ENCODE results near the gene UBA7. TPM values are rescaled to one million over a fixed set of nuclear protein-coding genes. Genes with fewer than 3 reads are reported as not detected.

The UBA7 gene
- total RNA-seq, 5 donors from 2014 or later (not counting 1 experiment from before 2014, with no cell fraction given): 246 to 299 (median 293) TPM

GRCh38 chr3:49805897-49806701 is 7.7 kb downstream of the UBA7 start:
- ChIA-PET POLR2A (interaction anchor here (0.5 to 0.9 kb wide), 2 partner anchors 9 to 12 kb away, joined by 3 to 4 read pairs; no protein-coding TSS in a partner anchor), CTCF (interaction anchor here (1.2 to 1.7 kb wide), 2 partner anchors 33 kb away, joined by 5 read pairs; no protein-coding TSS in a partner anchor)
- DNase-seq: peak in 24 of 35 experiments; percentile 7 to 46 (median 30)
- H3K4me1 Mint-ChIP-seq: peaks cover 60 to 62% (median 61%) of the 10 kb centered on the region in 3 donors
- peaks cover 9% of the 10 kb centered on the region for H3K36me3 Mint-ChIP-seq
- H3K4me3 ChIP-seq (ENCODE audit: control insufficient read depth in 1 of 2, extremely low read depth in 1 of 2, low read length in 1 of 2): peak overlapping the region in 1 of 2 donors; percentile 11
- H3K27ac Mint-ChIP-seq: peak overlapping the region; percentile 81 to 89
- peaks cover 28 to 65% of the 10 kb centered on the region in 2 experiments for H3K4me1 ChIP-seq (ENCODE audit: control insufficient read depth in 1 of 2, extremely low read depth in 1 of 2, insufficient read depth in 2 of 2, low read length in 2 of 2)
- peak overlapping the region in 1 of 3 donors; percentile 62 for H3K4me3 Mint-ChIP-seq
- no peaks in the 10 kb centered on the region for H3K9me3 Mint-ChIP-seq
- peak overlapping the region; percentile 51 for H3K27ac ChIP-seq (ENCODE audit: low read length)
- no peaks in the 10 kb centered on the region for H3K9me3 ChIP-seq
- peaks cover 0 to 6% of the 10 kb centered on the region in 2 donors for H3K27me3 Mint-ChIP-seq
- H3K27me3 ChIP-seq (replicated peaks in 1 of 2; ENCODE audit: control insufficient read depth in 2 of 2, extremely low read depth in 1 of 2, insufficient read depth in 2 of 2, low read length in 1 of 2): peaks cover 0 to 4% of the 10 kb centered on the region in 2 experiments
- 45% methylated on average over 8 of the region's 11 CpGs for WGBS (ENCODE audit: insufficient coverage)
- peaks cover 0 to 33% of the 10 kb centered on the region in 2 donors for H3K36me3 ChIP-seq (ENCODE audit: control insufficient read depth in 2 of 2, extremely low read depth in 1 of 2, insufficient read depth in 1 of 2, low read length in 1 of 2)
- ATAC-seq (replicated peaks in 1 of 4): no peak

GRCh38 chr3:49805367-49805782 is 8.4 kb downstream of the UBA7 start:
- peak overlapping the region; percentile 51 for H3K27ac ChIP-seq (ENCODE audit: low read length)
- H3K36me3 ChIP-seq (ENCODE audit: control insufficient read depth in 2 of 2, extremely low read depth in 1 of 2, insufficient read depth in 1 of 2, low read length in 1 of 2): peaks cover 0 to 26% of the 10 kb centered on the region in 2 donors
- ATAC-seq (replicated peaks in 1 of 4): no peak
- Mint-ChIP-seq H3K27me3 (peaks cover 0 to 8% of the 10 kb centered on the region in 2 donors), H3K9me3 (no peaks in the 10 kb centered on the region), H3K4me3 (peak overlapping the region in 2 of 3 donors; percentile 15 to 62), H3K36me3 (peaks cover 6% of the 10 kb centered on the region), H3K4me1 (peaks cover 57 to 58% (median 58%) of the 10 kb centered on the region in 3 donors), H3K27ac (peak overlapping the region; percentile 81 to 89)
- H3K4me3 ChIP-seq (ENCODE audit: control insufficient read depth in 1 of 2, extremely low read depth in 1 of 2, low read length in 1 of 2): no peak overlapping the region
- CTCF ChIA-PET: interaction anchor here (0.6 to 1.7 kb wide), 4 partner anchors 33 to 127 kb away, joined by 3 to 12 read pairs (median 4); no protein-coding TSS in a partner anchor
- no peaks in the 10 kb centered on the region for H3K9me3 ChIP-seq
- POLR2A ChIA-PET: interaction anchor here in 1 of 2 donors (0.5 to 0.6 kb wide), 2 partner anchors 13 to 50 kb away, joined by 3 read pairs; no protein-coding TSS in a partner anchor
- DNase-seq: peak in 2 of 35 experiments; percentile 7 to 9
- peaks cover 28 to 63% of the 10 kb centered on the region in 2 experiments for H3K4me1 ChIP-seq (ENCODE audit: control insufficient read depth in 1 of 2, extremely low read depth in 1 of 2, insufficient read depth in 2 of 2, low read length in 2 of 2)
- H3K27me3 ChIP-seq (replicated peaks in 1 of 2; ENCODE audit: control insufficient read depth in 2 of 2, extremely low read depth in 1 of 2, insufficient read depth in 2 of 2, low read length in 1 of 2): peaks cover 0 to 4% of the 10 kb centered on the region in 2 experiments
- WGBS (ENCODE audit: insufficient coverage): 88% methylated on average over 1 of the region's 3 CpGs

DNA sequence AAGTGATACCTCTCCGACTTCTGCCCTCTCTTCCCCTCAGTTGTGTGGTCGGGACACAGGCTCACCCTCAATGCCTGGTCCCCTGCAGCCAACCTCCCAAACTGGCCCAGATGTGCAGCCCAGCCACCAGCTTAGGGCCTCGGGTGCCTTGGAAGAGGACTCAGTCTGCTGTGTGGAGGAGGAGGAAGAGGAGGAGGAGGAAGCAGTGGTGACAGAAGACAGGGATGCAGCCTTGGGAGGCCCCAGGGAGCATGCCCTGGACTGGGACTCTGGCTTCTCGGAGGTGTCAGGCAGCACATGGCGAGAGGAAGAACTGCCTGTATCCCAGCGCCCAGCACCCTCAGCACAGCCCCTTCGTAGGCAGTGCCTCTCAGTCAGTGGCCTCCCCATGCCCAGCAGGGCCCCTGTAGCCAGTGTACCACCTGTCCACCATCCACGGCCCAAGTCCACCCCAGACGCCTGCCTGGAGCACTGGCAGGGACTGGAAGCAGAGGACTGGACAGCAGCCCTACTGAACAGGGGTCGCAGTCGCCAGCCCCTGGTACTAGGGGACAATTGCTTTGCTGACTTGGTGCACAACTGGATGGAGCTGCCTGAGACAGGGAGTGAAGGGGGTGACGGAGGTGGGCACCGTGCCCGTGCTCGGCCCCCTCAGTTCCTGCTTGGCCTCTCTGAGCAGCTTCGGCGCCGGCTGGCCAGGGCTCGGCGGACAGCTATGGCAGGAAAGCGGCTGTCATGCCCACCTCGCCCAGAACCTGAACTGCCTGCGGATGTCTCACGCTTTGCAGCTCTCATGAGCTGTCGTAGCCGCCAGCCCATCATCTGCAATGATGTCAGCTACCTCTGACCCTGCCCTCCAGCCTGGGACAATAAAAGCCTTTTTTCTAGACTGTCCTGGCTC is 9.4 kb downstream of the UBA7 start:
- no peak for ATAC-seq (replicated peaks in 1 of 4)
- peak overlapping the region; percentile 51 for H3K27ac ChIP-seq (ENCODE audit: low read length)
- H3K4me1 Mint-ChIP-seq: peaks cover 52 to 54% (median 53%) of the 10 kb centered on the region in 3 donors
- WGBS (ENCODE audit: insufficient coverage): 81% methylated on average over 23 of the region's 26 CpGs
- H3K4me3 Mint-ChIP-seq: peak overlapping the region; percentile 86 to 89 (median 87)
- no peak for DNase-seq
- no peaks in the 10 kb centered on the region for H3K9me3 Mint-ChIP-seq
- peak overlapping the region; percentile 63 to 89 for H3K27ac Mint-ChIP-seq
- CTCF ChIA-PET: interaction anchor here (1.0 to 3.5 kb wide), 3 partner anchors 35 to 36 kb away, joined by 3 to 56 read pairs (median 5); no protein-coding TSS in a partner anchor
- H3K36me3 ChIP-seq (ENCODE audit: control insufficient read depth in 2 of 2, extremely low read depth in 1 of 2, insufficient read depth in 1 of 2, low read length in 1 of 2): peaks cover 0 to 16% of the 10 kb centered on the region in 2 donors
- H3K36me3 Mint-ChIP-seq: peaks cover under 1% of the 10 kb centered on the region
- POLR2A ChIA-PET: interaction anchor here in 1 of 2 donors (0.6 kb wide), 1 partner anchor 51 kb away, joined by 3 read pairs; no protein-coding TSS in a partner anchor
- H3K4me3 ChIP-seq (ENCODE audit: control insufficient read depth in 1 of 2, extremely low read depth in 1 of 2, low read length in 1 of 2): peak overlapping the region; percentile 79 to 98
- peaks cover 28 to 61% of the 10 kb centered on the region in 2 experiments for H3K4me1 ChIP-seq (ENCODE audit: control insufficient read depth in 1 of 2, extremely low read depth in 1 of 2, insufficient read depth in 2 of 2, low read length in 2 of 2)
- peaks cover 0 to 8% of the 10 kb centered on the region in 2 donors for H3K27me3 Mint-ChIP-seq
- H3K27me3 ChIP-seq (replicated peaks in 1 of 2; ENCODE audit: control insufficient read depth in 2 of 2, extremely low read depth in 1 of 2, insufficient read depth in 2 of 2, low read length in 1 of 2): peaks cover 0 to 4% of the 10 kb centered on the region in 2 experiments
- no peaks in the 10 kb centered on the region for H3K9me3 ChIP-seq

DNA sequence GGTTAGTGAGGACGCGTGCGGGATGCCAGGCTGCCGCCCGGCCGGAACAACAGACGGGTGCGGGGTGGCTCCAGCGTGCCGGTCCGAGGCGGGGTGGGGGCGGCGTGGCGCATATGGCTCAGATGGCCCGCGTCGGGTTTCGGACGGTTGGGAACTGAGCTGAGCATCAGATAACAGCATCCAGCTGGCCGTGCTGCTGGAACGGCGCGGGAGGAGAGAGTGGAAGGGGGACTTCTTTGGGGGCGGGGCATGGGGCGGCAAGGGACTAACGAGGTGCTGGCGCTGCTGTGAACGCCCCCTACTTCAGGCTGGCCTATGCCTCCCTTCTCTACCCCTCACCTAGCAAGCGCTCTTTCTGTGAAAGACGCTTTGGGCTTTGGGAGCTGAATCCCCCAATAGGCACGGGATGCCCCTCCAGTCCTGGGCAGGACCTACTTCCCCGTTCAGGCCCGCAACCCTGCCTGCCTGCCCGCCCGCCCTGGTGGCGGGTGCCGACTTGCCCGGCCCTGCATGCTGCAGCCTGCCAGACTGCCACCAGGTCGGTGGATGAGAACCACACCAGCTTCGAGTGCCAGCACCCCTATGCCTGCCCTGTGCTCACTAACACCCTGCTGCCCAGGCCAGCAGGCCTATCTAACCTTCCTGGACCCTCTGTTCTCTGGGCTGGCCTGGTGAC is 10.2 kb downstream of the UBA7 start:
- H3K9me3 Mint-ChIP-seq: no peaks in the 10 kb centered on the region
- Histone ChIP-seq H3K4me3 (ENCODE audit: control insufficient read depth in 1 of 2, extremely low read depth in 1 of 2, low read length in 1 of 2) (peak overlapping the region; percentile 79 to 98), H3K4me1 (ENCODE audit: control insufficient read depth in 1 of 2, extremely low read depth in 1 of 2, insufficient read depth in 2 of 2, low read length in 2 of 2) (peaks cover 28 to 61% of the 10 kb centered on the region in 2 experiments), H3K27ac (ENCODE audit: low read length) (no peak overlapping the region), H3K36me3 (ENCODE audit: control insufficient read depth in 2 of 2, extremely low read depth in 1 of 2, insufficient read depth in 1 of 2, low read length in 1 of 2) (peaks cover 0 to 9% of the 10 kb centered on the region in 2 donors), H3K27me3 (replicated peaks in 1 of 2; ENCODE audit: control insufficient read depth in 2 of 2, extremely low read depth in 1 of 2, insufficient read depth in 2 of 2, low read length in 1 of 2) (peaks cover 0 to 8% of the 10 kb centered on the region in 2 experiments), H3K9me3 (no peaks in the 10 kb centered on the region)
- H3K36me3 Mint-ChIP-seq: no peaks in the 10 kb centered on the region
- H3K4me3 Mint-ChIP-seq: peak overlapping the region; percentile 86 to 89 (median 87)
- CTCF ChIA-PET: interaction anchor here (0.5 to 3.5 kb wide), 9 partner anchors 10 to 554 kb away, joined by 3 to 56 read pairs (median 6); partner anchors contain the start of genes MON1A (in 1 of the 2) and UBA7 (in 1 of the 2)
- H3K27ac Mint-ChIP-seq: peak overlapping the region; percentile 63 to 89
- peaks cover 47 to 51% (median 51%) of the 10 kb centered on the region in 3 donors for H3K4me1 Mint-ChIP-seq
- WGBS (ENCODE audit: insufficient coverage): 4% methylated on average over 28 of the region's 41 CpGs
- ATAC-seq (replicated peaks in 1 of 4) (peak; percentile 17 to 42 (median 22)), DNase-seq (peak in 31 of 35 experiments; percentile 17 to 66 (median 43))
- POLR2A ChIA-PET: interaction anchor here (0.7 to 1.6 kb wide), 5 partner anchors 9 to 36 kb away, joined by 3 to 14 read pairs (median 5); partner anchors contain the start of gene IP6K1 (in 1 of the 2)
- peaks cover 0 to 8% of the 10 kb centered on the region in 2 donors for H3K27me3 Mint-ChIP-seq

DNA sequence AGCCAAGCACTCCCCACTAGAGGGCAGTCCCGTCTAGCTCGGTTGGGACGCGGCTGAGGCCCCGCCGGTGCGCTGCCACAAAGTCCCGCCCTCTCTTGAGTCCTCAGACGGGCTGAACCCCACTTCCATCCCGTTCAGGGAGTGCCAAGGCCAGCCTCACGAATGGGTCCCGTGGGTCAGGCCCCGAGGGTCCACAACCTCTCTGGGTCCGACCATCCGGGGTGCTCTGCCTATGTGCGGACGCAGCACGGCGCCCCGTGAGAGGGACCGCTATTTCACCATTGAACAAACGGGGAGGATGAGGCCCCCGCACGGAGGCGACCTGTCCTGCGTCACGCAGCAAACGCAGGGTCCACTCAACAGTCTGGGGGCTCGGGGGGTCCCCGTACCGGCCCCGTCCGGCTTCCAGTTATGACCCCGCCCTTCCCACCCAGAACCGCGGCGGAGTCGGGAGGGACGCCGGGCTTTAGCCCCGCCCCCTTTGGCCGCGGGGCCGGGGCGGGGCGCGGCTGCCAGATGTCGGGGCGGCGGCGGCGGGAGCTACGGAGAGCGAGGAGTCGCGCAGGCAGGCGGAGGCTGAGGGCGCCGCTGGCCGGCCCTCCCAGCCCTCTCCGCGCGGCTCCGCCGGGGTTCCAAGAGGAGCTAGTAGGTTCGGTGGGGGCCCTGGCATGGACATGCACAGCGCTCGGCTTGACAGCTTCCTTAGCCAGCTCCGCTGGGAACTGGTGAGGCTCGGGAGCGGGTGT is 10.9 kb downstream of the UBA7 start, which contains the start of gene INKA1:
Gene INKA1, plus strand, starts transcription at position 543 of the 746 bp plus-strand sequence. Its CDS starts 132 bp downstream, at position 675.
- peak; percentile 73 to 94 (median 85) for DNase-seq
- H3K9me3 ChIP-seq: no peaks in the 10 kb centered on the region
- ChIA-PET POLR2A (interaction anchor here (0.6 to 1.6 kb wide), 6 partner anchors 10 to 37 kb away, joined by 3 to 14 read pairs (median 5); partner anchors contain the start of gene IP6K1 (in 1 of the 2)), CTCF (interaction anchor here (0.6 to 3.5 kb wide), 11 partner anchors 11 to 554 kb away, joined by 3 to 56 read pairs (median 4); partner anchors contain the start of genes MON1A (in 1 of the 2) and UBA7 (in 1 of the 2))
- peak within 1 kb of the TSS; percentile 79 to 98 for H3K4me3 ChIP-seq (ENCODE audit: control insufficient read depth in 1 of 2, extremely low read depth in 1 of 2, low read length in 1 of 2)
- H3K27me3 ChIP-seq (replicated peaks in 1 of 2; ENCODE audit: control insufficient read depth in 2 of 2, extremely low read depth in 1 of 2, insufficient read depth in 2 of 2, low read length in 1 of 2): peaks cover 0 to 8% of the 10 kb centered on the region in 2 experiments
- Mint-ChIP-seq H3K36me3 (no peaks in the 10 kb centered on the region), H3K4me3 (peak within 1 kb of the TSS; percentile 86 to 89 (median 87)), H3K4me1 (peaks cover 40 to 44% (median 44%) of the 10 kb centered on the region in 3 donors), H3K9me3 (no peaks in the 10 kb centered on the region), H3K27ac (peak within 1 kb of the TSS; percentile 85 to 93), H3K27me3 (peaks cover 0 to 8% of the 10 kb centered on the region in 2 donors)
- H3K4me1 ChIP-seq (ENCODE audit: control insufficient read depth in 1 of 2, extremely low read depth in 1 of 2, insufficient read depth in 2 of 2, low read length in 2 of 2): peaks cover 25 to 54% of the 10 kb centered on the region in 2 experiments
- WGBS (ENCODE audit: insufficient coverage): 0% methylated on average over 71 of the region's 71 CpGs
- peak; percentile 83 to 85 (median 84) for ATAC-seq (replicated peaks in 1 of 4)
- peak within 1 kb of the TSS; percentile 84 for H3K27ac ChIP-seq (ENCODE audit: low read length)
- H3K36me3 ChIP-seq (ENCODE audit: control insufficient read depth in 2 of 2, extremely low read depth in 1 of 2, insufficient read depth in 1 of 2, low read length in 1 of 2): peaks cover 0 to 6% of the 10 kb centered on the region in 2 donors

All from T-cell (primary cell).